Endodermal cell (in vitro differentiated cells): ENCODE measurements around the gene RNFT1. TPM values are rescaled to one million over a fixed set of nuclear protein-coding genes. Genes with fewer than 3 reads are reported as not detected.
"Not testable (repeated sequence)": the region's sequence is repeated elsewhere in the genome, so short reads cannot be mapped to it uniquely, and the experiment has no call there.

Experiments used
- DNase-seq: peaks from one replicate; pipeline ENCODE4 v3.0.0-alpha.2; 2017
- H3K27ac ChIP-seq: 2 replicates; pipeline ENCODE4 v1.5.1; 2013; ENCODE audit warnings: mild to moderate bottlenecking, low read depth, low read length, moderate library complexity
- H3K27me3 ChIP-seq: 2 replicates; pipeline ENCODE4 v1.6.1; 2013; ENCODE audit warnings: mild to moderate bottlenecking, low read length, moderate library complexity; ENCODE audit not compliant: insufficient read depth, control insufficient read depth, poor library complexity, severe bottlenecking
- H3K36me3 ChIP-seq: 2 replicates; pipeline ENCODE4 v1.7.0; 2013; ENCODE audit warnings: mild to moderate bottlenecking, low read length, moderate library complexity; ENCODE audit not compliant: control insufficient read depth, insufficient read depth
- H3K4me1 ChIP-seq: one replicate; pipeline ENCODE4 v1.7.0; 2013; ENCODE audit warnings: low read length; ENCODE audit not compliant: control insufficient read depth, insufficient read depth
- H3K4me3 ChIP-seq: 2 replicates; pipeline ENCODE4 v1.5.1; 2013; ENCODE audit warnings: mild to moderate bottlenecking, low read length, moderate library complexity
- H3K9ac ChIP-seq: 2 replicates; pipeline ENCODE4 v1.6.1; 2013; ENCODE audit warnings: mild to moderate bottlenecking, low read length, moderate library complexity; ENCODE audit not compliant: poor library complexity, severe bottlenecking; ENCODE audit errors: extremely low read depth
- H3K9me3 ChIP-seq: 2 replicates; pipeline ENCODE4 v1.6.1; 2013; ENCODE audit warnings: mild to moderate bottlenecking, low read length, moderate library complexity; ENCODE audit not compliant: control insufficient read depth
- H3K27ac Mint-ChIP-seq: 2 replicates; pipeline ENCODE4 v1.8.0; 2020; ENCODE audit warnings: mixed read lengths
- H3K27me3 Mint-ChIP-seq: 2 replicates; pipeline ENCODE4 v1.8.0; 2021; ENCODE audit warnings: mild to moderate bottlenecking, mixed read lengths; ENCODE audit not compliant: insufficient read depth
- H3K36me3 Mint-ChIP-seq: 2 replicates; pipeline ENCODE4 v1.8.0; 2020; ENCODE audit warnings: low read depth, mixed read lengths
- H3K4me1 Mint-ChIP-seq: 2 replicates; pipeline ENCODE4 v1.8.0; 2020; ENCODE audit warnings: mixed read lengths
- H3K4me3 Mint-ChIP-seq: 2 replicates; pipeline ENCODE4 v1.8.0; 2020; ENCODE audit warnings: mild to moderate bottlenecking, moderate library complexity, mixed read lengths
- H3K9me3 Mint-ChIP-seq: 2 replicates; pipeline ENCODE4 v1.8.0; 2020; ENCODE audit warnings: mild to moderate bottlenecking, mixed read lengths
- CTCF ChIP-seq: fragments of 200-600 bp; sonication (generic); conservative IDR thresholded peaks from 2 replicates; pipeline ENCODE4 v1.5.0; 2021; ENCODE audit warnings: antibody characterized with exemption, mild to moderate bottlenecking
- WGBS, 2 experiments: methylation state at CpG; one replicate each; pipeline versions ENCODE4 v1.1.5 to v1.1.7; 2013; ENCODE audit warnings: missing lambda C conversion rate in 2 of 2, mixed read lengths in 1 of 2; ENCODE audit not compliant: insufficient coverage in 1 of 2, insufficient read length in 1 of 2; 5-methylcytosine and 5-hydroxymethylcytosine counted together
- total RNA-seq, 2 donors: library from RNA; stranded (reverse); fragmentation: NEBNext Ultra II Directional in 1 of 2; extraction: Animal tissue kit (Norgen Biotek cat#: 25700) in 1 of 2; gene quantifications; 2 replicates in 1 of 2; 3 replicates in 1 of 2; pipeline ENCODE4 v1.2.1, GENCODE V29; 2021

The RNFT1 gene
- total RNA-seq, 2 donors from 2014 or later, result 8.6 to 14.7 TPM

GRCh38 chr17:59962739-59963318 lies 1.7 kb downstream of the RNFT1 start:
- H3K27me3 ChIP-seq, result peaks cover 8% of the 10 kb centered on the region
- H3K4me1 Mint-ChIP-seq, result peaks cover 5% of the 10 kb centered on the region
- H3K27ac ChIP-seq, result no peak overlapping the region
- H3K27me3 Mint-ChIP-seq, result peaks cover 10% of the 10 kb centered on the region
- H3K9me3 Mint-ChIP-seq, result no peaks in the 10 kb centered on the region
- no peaks in the 10 kb centered on the region for H3K4me1 ChIP-seq
- no peak overlapping the region for H3K27ac Mint-ChIP-seq
- H3K36me3 Mint-ChIP-seq, result peaks cover 7% of the 10 kb centered on the region
- H3K9me3 ChIP-seq, result no peaks in the 10 kb centered on the region
- no peak for TF ChIP-seq CTCF
- H3K9ac ChIP-seq, result no peak overlapping the region
- DNase-seq, result no peak
- H3K36me3 ChIP-seq, result peaks cover 2% of the 10 kb centered on the region
- H3K4me3 Mint-ChIP-seq, result no peak overlapping the region
- WGBS, 2 experiments, result 95 to 100% methylated on average over 5 to 6 of the region's 6 CpGs
- H3K4me3 ChIP-seq, result no peak overlapping the region

GRCh38 chr17:59959574-59959973 lies 5.0 kb downstream of the RNFT1 start:
- not testable (repeated sequence) for H3K9me3 Mint-ChIP-seq, DNase-seq, H3K9ac ChIP-seq, H3K9me3 ChIP-seq, H3K27me3 ChIP-seq, H3K4me3 Mint-ChIP-seq, H3K4me1 ChIP-seq, H3K27ac Mint-ChIP-seq, H3K4me3 ChIP-seq, H3K4me1 Mint-ChIP-seq, H3K27ac ChIP-seq
- Mint-ChIP-seq H3K36me3 (peaks cover 17% of the 10 kb centered on the region), H3K27me3 (peaks cover 10% of the 10 kb centered on the region)
- H3K36me3 ChIP-seq, result peaks cover 21% of the 10 kb centered on the region
- 92 to 97% methylated on average over 7 to 8 of the region's 8 CpGs for WGBS, 2 experiments

- Histone ChIP-seq H3K9me3 (no peaks in the 10 kb centered on the region), H3K27me3 (no peaks in the 10 kb centered on the region), H3K36me3 (peaks cover 31% of the 10 kb centered on the region), H3K4me1 (no peaks in the 10 kb centered on the region), H3K27ac (no peak overlapping the region), H3K4me3 (no peak overlapping the region), H3K9ac (no peak overlapping the region)
- no peaks in the 10 kb centered on the region for H3K27me3 Mint-ChIP-seq
- DNase-seq, result no peak
- TF ChIP-seq CTCF, result no peak
- H3K27ac Mint-ChIP-seq, result no peak overlapping the region
- 66 to 100% methylated on average over 1 to 2 of the region's 3 CpGs for WGBS, 2 experiments
- H3K4me3 Mint-ChIP-seq, result no peak overlapping the region
- no peaks in the 10 kb centered on the region for H3K9me3 Mint-ChIP-seq
- peaks cover 15% of the 10 kb centered on the region for H3K36me3 Mint-ChIP-seq
- H3K4me1 Mint-ChIP-seq, result no peaks in the 10 kb centered on the region
These were observed 9.7 kb downstream of the RNFT1 start for GRCh38 chr17:59954856-59955255.

GRCh38 chr17:59950049-59950448 lies 14.5 kb downstream of the RNFT1 start:
- DNase-seq, result no peak
- Mint-ChIP-seq H3K36me3 (peaks cover 6% of the 10 kb centered on the region), H3K4me1 (no peaks in the 10 kb centered on the region), H3K4me3 (no peak overlapping the region), H3K9me3 (no peaks in the 10 kb centered on the region), H3K27ac (no peak overlapping the region), H3K27me3 (no peaks in the 10 kb centered on the region)
- Histone ChIP-seq H3K9ac (no peak overlapping the region), H3K9me3 (no peaks in the 10 kb centered on the region), H3K36me3 (peaks cover 29% of the 10 kb centered on the region), H3K4me1 (no peaks in the 10 kb centered on the region), H3K27ac (no peak overlapping the region), H3K4me3 (no peak overlapping the region), H3K27me3 (no peaks in the 10 kb centered on the region)
- 97 to 100% methylated on average over 1 to 3 of the region's 3 CpGs for WGBS, 2 experiments
- no peak for TF ChIP-seq CTCF

- not testable (repeated sequence) for H3K27ac Mint-ChIP-seq, H3K9me3 ChIP-seq
These were observed 17.2 kb downstream of the RNFT1 start for GRCh38 chr17:59947310-59947709.

More at GRCh38 chr17:59947310-59947709, 17.2 kb downstream of the RNFT1 start:
- DNase-seq, H3K4me3 Mint-ChIP-seq, H3K9ac ChIP-seq, H3K27me3 ChIP-seq, H3K27me3 Mint-ChIP-seq, H3K27ac ChIP-seq, H3K4me1 ChIP-seq, H3K4me1 Mint-ChIP-seq, H3K4me3 ChIP-seq, H3K9me3 Mint-ChIP-seq: not testable (repeated sequence)
- 96% methylated on average over 4 of the region's 4 CpGs; no CpG with 5 or more reads in 1 of the 2 experiments for WGBS, 2 experiments
- H3K36me3 ChIP-seq, result peaks cover 43% of the 10 kb centered on the region
- H3K36me3 Mint-ChIP-seq, result peaks cover 19% of the 10 kb centered on the region
